Thyroid gland (tissue), 4 donors: ENCODE measurements around the gene VWC2L. TPM values are rescaled to one million over a fixed set of nuclear protein-coding genes. Genes with fewer than 3 reads are reported as not detected.

Experiments
- DNase-seq, 2 donors: peaks; one replicate each; pipeline ENCODE4 v3.0.0-alpha.2; 2019
- H3K27ac ChIP-seq, 3 donors: fragments of 200-600 bp; sonication (generic); 1 replicate in 2 of 3; 2 replicates in 1 of 3; pipeline ENCODE4 v1.5.1; 2016 to 2019; ENCODE audit warnings: mild to moderate bottlenecking in 1 of 3, moderate library complexity in 1 of 3
- H3K27me3 ChIP-seq: fragments of 200-600 bp; sonication (generic); one replicate; pipeline ENCODE4 v1.5.1; 2019
- H3K36me3 ChIP-seq, 2 donors: fragments of 200-600 bp; sonication (generic); one replicate each; pipeline ENCODE4 v1.5.1; 2016 to 2019
- H3K4me1 ChIP-seq, 2 donors: fragments of 200-600 bp; sonication (generic); one replicate each; pipeline ENCODE4 v1.5.1; 2017 to 2019
- H3K4me3 ChIP-seq, 3 donors: fragments of 200-600 bp; sonication (generic); replicated peaks in 1 of 3; 1 replicate in 2 of 3; 2 replicates in 1 of 3; pipeline ENCODE4 v1.5.1; 2016; ENCODE audit warnings: mild to moderate bottlenecking in 1 of 3
- H3K9me3 ChIP-seq: fragments of 200-600 bp; sonication (generic); one replicate; pipeline ENCODE4 v1.5.1; 2017
- POLR2A ChIP-seq, 2 donors: fragments of 450-650 bp; IDR thresholded peaks; one replicate each; pipeline ENCODE4 v1.6.1; 2017; ENCODE audit warnings: antibody characterized with exemption in 2 of 2, mild to moderate bottlenecking in 2 of 2, moderate library complexity in 1 of 2
- WGBS, 2 donors: methylation state at CpG; one replicate each; pipeline ENCODE4 v1.1.5; 2017; 5-methylcytosine and 5-hydroxymethylcytosine counted together
- intact Hi-C: fragments of 100-400 bp; cut with DNase I; formaldehyde crosslinking; loops from one replicate; pipeline ENCODE4 v1.15.1; 2023
- total RNA-seq, 4 donors: library from RNA; depleted of rRNA; stranded (reverse); fragments of >200 nt; gene quantifications; one replicate each; pipeline ENCODE4 v1.2.3, GENCODE V29; 2016
- TF ChIP-seq, protein P1 (sequence below), 6 experiments: fragments of 200-600 bp in 3 of 6; fragments of 450-650 bp in 3 of 6; sonication (generic) in 3 of 6; IDR thresholded peaks; one replicate each; pipeline ENCODE4 v1.5.1; 2016 to 2019; ENCODE audit warnings: antibody characterized with exemption in 6 of 6, mild to moderate bottlenecking in 2 of 6, inconsistent platforms in 1 of 6, moderate library complexity in 1 of 6

The VWC2L gene
- total RNA-seq, 4 donors from 2014 or later, result not detected

DNA sequence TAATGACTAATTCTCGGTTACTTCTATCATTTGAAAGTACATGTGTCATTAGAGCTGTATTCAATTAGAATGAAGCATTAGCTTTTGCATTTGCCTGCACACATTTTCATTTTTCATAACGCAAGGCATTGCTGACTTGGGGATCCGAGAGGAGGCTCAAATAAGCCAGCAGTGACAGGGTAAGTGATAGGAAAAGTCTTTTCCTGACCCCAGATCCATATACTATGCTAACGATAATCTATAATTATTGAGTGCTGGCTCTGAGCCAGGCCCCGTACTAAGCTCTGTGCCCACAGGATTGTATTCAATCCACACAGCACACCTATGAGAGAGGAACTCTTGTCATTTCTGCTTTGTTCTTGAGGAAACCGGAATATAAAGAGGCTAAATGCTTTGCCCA lies 168.2 kb downstream of the VWC2L start:
- intact Hi-C loops, result no loop called here
- H3K4me1 ChIP-seq, result no peaks in the 10 kb centered on the region
- no peaks in the 10 kb centered on the region for H3K27me3 ChIP-seq
- WGBS, 2 donors, result 66 to 75% methylated on average over 6 of the region's 6 CpGs
- H3K36me3 ChIP-seq, result no peaks in the 10 kb centered on the region
- TF ChIP-seq, protein P1, sequence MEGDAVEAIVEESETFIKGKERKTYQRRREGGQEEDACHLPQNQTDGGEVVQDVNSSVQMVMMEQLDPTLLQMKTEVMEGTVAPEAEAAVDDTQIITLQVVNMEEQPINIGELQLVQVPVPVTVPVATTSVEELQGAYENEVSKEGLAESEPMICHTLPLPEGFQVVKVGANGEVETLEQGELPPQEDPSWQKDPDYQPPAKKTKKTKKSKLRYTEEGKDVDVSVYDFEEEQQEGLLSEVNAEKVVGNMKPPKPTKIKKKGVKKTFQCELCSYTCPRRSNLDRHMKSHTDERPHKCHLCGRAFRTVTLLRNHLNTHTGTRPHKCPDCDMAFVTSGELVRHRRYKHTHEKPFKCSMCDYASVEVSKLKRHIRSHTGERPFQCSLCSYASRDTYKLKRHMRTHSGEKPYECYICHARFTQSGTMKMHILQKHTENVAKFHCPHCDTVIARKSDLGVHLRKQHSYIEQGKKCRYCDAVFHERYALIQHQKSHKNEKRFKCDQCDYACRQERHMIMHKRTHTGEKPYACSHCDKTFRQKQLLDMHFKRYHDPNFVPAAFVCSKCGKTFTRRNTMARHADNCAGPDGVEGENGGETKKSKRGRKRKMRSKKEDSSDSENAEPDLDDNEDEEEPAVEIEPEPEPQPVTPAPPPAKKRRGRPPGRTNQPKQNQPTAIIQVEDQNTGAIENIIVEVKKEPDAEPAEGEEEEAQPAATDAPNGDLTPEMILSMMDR (IDR thresholded peaks at IDR 0.05), result no peak
- no peak for TF ChIP-seq POLR2A (IDR thresholded peaks at IDR 0.05)
- DNase-seq, result no peak
- no peaks in the 10 kb centered on the region for H3K9me3 ChIP-seq
- no peak overlapping the region for H3K4me3 ChIP-seq
- no peak overlapping the region for H3K27ac ChIP-seq

DNA sequence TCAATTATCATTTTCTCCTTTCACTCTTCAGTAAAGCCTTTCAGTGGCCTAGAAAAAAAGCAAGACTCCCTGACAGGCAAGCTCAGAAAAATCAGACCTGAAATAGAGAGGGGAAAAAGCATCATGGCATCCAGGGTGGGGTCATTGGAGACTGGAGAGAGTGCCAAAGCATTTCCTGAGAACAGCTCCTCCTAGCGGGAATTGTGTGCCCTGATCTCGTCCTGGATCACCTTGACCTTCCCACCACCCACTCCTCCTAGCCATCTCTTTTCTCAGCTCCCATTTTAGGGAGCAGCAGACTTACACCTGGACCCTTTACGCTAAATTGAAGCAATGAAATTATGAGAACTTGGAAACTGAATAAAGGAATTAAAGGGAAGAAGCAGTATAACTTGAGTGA lies 176.6 kb downstream of the VWC2L start:
- TF ChIP-seq, protein P1 (IDR thresholded peaks at IDR 0.05), result no peak
- no peak for TF ChIP-seq POLR2A (IDR thresholded peaks at IDR 0.05)
- whole genome bisulfite sequencing, 2 donors, result 42 to 47% methylated on average over 3 of the region's 3 CpGs
- no peaks in the 10 kb centered on the region for H3K9me3 ChIP-seq

DNA sequence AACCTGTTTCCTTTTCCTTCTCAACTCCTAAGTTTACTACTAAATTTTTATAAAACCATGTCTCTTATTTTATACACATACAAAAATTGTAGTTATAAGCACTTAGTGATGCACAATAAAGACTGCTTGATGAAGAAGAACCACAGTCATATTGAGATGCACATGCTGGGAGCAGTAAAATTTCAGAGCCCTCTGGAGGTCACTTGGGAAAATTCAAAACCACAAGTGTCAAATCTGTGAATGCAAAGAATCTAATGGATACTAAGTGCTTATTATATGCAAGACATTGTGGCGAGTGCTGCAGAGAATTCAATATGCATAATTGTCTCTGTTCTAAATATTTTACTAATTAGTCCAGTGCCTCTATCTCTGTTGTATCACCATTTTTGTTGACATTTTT lies 180.5 kb downstream of the VWC2L start:
- H3K4me1 ChIP-seq, result no peaks in the 10 kb centered on the region
- WGBS, 2 donors, result 66 to 83% methylated on average over 1 of the region's 1 CpG
- no peaks in the 10 kb centered on the region for H3K9me3 ChIP-seq
- no peaks in the 10 kb centered on the region for H3K36me3 ChIP-seq
- intact Hi-C loops, result no loop called here
- H3K4me3 ChIP-seq, result no peak overlapping the region
- no peak overlapping the region for H3K27ac ChIP-seq
- H3K27me3 ChIP-seq, result no peaks in the 10 kb centered on the region
- DNase-seq, result no peak
- TF ChIP-seq, protein P1 (IDR thresholded peaks at IDR 0.05), result no peak
- no peak for TF ChIP-seq POLR2A (IDR thresholded peaks at IDR 0.05)

More for the DNA sequence above, 176.6 kb downstream of the VWC2L start:
- no peaks in the 10 kb centered on the region for H3K4me1 ChIP-seq
- H3K27ac ChIP-seq, result no peak overlapping the region
- H3K4me3 ChIP-seq, result no peak overlapping the region
- H3K36me3 ChIP-seq, result no peaks in the 10 kb centered on the region
- no peaks in the 10 kb centered on the region for H3K27me3 ChIP-seq
- intact Hi-C loops, result no loop called here
- DNase-seq, result no peak

DNA sequence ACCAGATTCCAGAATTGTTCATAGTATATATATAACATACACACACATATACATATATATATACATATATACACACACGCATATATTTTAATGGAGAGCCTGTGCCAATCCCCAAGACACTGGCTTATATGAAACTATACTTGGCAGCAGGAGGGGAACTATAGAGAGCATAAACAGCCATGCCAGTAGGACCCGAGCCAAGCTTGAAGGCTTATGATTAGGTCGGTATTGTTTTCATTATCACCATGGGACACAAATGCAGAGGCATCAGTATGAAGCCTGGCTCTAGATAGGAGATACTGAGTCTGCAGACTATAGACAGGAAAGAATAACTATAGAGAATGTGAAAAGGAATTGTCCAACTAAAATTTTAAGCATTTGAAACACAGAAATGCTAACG lies 181.2 kb downstream of the VWC2L start:
- H3K27ac ChIP-seq, result no peak overlapping the region
- no peaks in the 10 kb centered on the region for H3K4me1 ChIP-seq
- 75 to 82% methylated on average over 4 of the region's 4 CpGs for WGBS, 2 donors
- intact Hi-C loops, result no loop called here
- no peak for DNase-seq
- no peak overlapping the region for H3K4me3 ChIP-seq
- H3K9me3 ChIP-seq, result no peaks in the 10 kb centered on the region
- TF ChIP-seq, protein P1 (IDR thresholded peaks at IDR 0.05), result no peak
- TF ChIP-seq POLR2A (IDR thresholded peaks at IDR 0.05), result no peak
- H3K27me3 ChIP-seq, result no peaks in the 10 kb centered on the region
- no peaks in the 10 kb centered on the region for H3K36me3 ChIP-seq

DNA sequence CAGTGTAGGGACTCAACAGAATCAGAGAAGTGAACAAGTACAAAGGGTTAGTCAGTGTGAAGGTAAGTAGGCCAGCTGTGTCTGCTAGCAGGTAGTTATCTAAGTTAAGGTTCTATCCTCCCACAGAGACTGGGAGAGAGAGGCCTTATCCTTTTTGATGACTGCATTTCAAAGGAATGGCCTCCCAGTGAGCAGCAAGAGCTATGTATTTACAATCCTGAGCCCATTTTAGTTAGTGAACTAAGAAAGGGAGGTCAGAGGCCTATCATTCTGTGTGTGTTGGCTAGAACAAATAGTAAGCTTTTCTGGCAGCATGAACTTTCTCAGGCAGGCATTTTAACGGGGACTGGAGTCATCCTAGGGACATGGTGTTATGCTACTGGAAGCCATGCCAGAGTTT lies 182.9 kb downstream of the VWC2L start:
- DNase-seq, result no peak
- no peak overlapping the region for H3K27ac ChIP-seq
- 17 to 28% methylated on average over 1 of the region's 1 CpG for WGBS, 2 donors
- TF ChIP-seq POLR2A (IDR thresholded peaks at IDR 0.05), result no peak
- TF ChIP-seq, protein P1 (IDR thresholded peaks at IDR 0.05), result no peak
- H3K9me3 ChIP-seq, result no peaks in the 10 kb centered on the region
- no peaks in the 10 kb centered on the region for H3K27me3 ChIP-seq
- H3K4me1 ChIP-seq, result no peaks in the 10 kb centered on the region
- H3K4me3 ChIP-seq, result no peak overlapping the region
- intact Hi-C loops, result no loop called here
- no peaks in the 10 kb centered on the region for H3K36me3 ChIP-seq
